IPS-20b (cell line): ENCODE results near the gene CHPF2.
A peak's percentile ranks its signal among the peaks of the same experiment; 100 is the strongest.

Experiments used
- H3K27ac ChIP-seq: one replicate; pipeline ENCODE4 v1.5.1; 2013; ENCODE audit warnings: low read length
- H3K27me3 ChIP-seq: 2 replicates; pipeline ENCODE4 v1.6.1; 2013; ENCODE audit warnings: mild to moderate bottlenecking, low read length, inconsistent platforms; ENCODE audit not compliant: insufficient read depth
- H3K36me3 ChIP-seq: 2 replicates; pipeline ENCODE4 v1.6.1; 2013; ENCODE audit warnings: low read depth, mild to moderate bottlenecking, inconsistent platforms, low read length, moderate library complexity; ENCODE audit not compliant: insufficient read depth
- H3K4me1 ChIP-seq: 2 replicates; pipeline ENCODE4 v1.6.1; 2013; ENCODE audit warnings: mild to moderate bottlenecking, control low read depth, inconsistent platforms, low read length, moderate library complexity; ENCODE audit not compliant: insufficient read depth
- H3K4me3 ChIP-seq: 2 replicates; pipeline ENCODE4 v1.5.1; 2013; ENCODE audit warnings: mild to moderate bottlenecking, low read length, inconsistent platforms
- H3K9ac ChIP-seq: 2 replicates; pipeline ENCODE4 v1.6.1; 2013; ENCODE audit warnings: low read depth, mild to moderate bottlenecking, inconsistent platforms, low read length, moderate library complexity
- H3K9me3 ChIP-seq: 2 replicates; pipeline ENCODE4 v1.6.1; 2013; ENCODE audit warnings: mild to moderate bottlenecking, low read depth, low read length, inconsistent platforms; ENCODE audit not compliant: insufficient read depth

The CHPF2 gene

GRCh38 chr7:151226875-151227782, 5.2 kb upstream of the CHPF2 start, which contains the start of gene ABCF2:
ABCF2 (minus strand) TSS chr7:151227205; CDS start chr7:151226458, 747 bp downstream.
- Histone ChIP-seq H3K27me3 (no peaks in the 10 kb centered on the region), H3K4me1 (peaks cover 13% of the 10 kb centered on the region), H3K4me3 (peak within 1 kb of the TSS; percentile 86), H3K9me3 (no peaks in the 10 kb centered on the region), H3K27ac (peak within 1 kb of the TSS; percentile 81), H3K9ac (peak within 1 kb of the TSS; percentile 92), H3K36me3 (peaks cover 36% of the 10 kb centered on the region)

GRCh38 chr7:151228024-151228866, 4.0 kb upstream of the CHPF2 start:
- peak overlapping the region; percentile 86 for H3K4me3 ChIP-seq
- H3K4me1 ChIP-seq: peaks cover 13% of the 10 kb centered on the region
- no peaks in the 10 kb centered on the region for H3K9me3 ChIP-seq
- H3K27ac ChIP-seq: peak overlapping the region; percentile 81
- no peaks in the 10 kb centered on the region for H3K27me3 ChIP-seq
- peak overlapping the region; percentile 80; the same call in 1 of the 2 replicates for H3K9ac ChIP-seq
- peaks cover 25% of the 10 kb centered on the region for H3K36me3 ChIP-seq

GRCh38 chr7:151229249-151229648, 3.0 kb upstream of the CHPF2 start:
- Histone ChIP-seq H3K27me3 (no peaks in the 10 kb centered on the region), H3K4me1 (peaks cover 13% of the 10 kb centered on the region), H3K9me3 (no peaks in the 10 kb centered on the region), H3K27ac (no peak overlapping the region), H3K36me3 (peaks cover 15% of the 10 kb centered on the region), H3K9ac (no peak overlapping the region), H3K4me3 (no peak overlapping the region)

DNA sequence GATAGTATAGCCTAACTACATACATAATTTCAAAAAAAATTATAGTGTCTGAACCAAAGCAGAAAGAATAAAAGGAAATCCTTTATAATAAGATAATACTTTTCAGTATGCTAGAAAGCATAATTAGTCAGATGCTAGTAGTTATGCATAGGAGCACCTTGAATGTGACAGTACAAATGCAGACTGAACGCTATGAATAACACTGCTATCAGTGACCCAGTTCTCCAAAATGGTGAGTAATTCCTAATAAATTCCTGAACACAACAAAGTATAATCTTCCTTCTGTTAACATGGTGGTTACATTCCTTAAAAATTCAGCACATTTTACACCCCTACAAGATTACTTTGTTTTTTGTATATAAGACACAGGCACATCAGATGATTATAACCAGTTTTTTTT, 1.2 kb upstream of the CHPF2 start:
- peaks cover 15% of the 10 kb centered on the region for H3K36me3 ChIP-seq
- no peak overlapping the region for H3K27ac ChIP-seq
- no peaks in the 10 kb centered on the region for H3K27me3 ChIP-seq
- no peak overlapping the region for H3K4me3 ChIP-seq
- peaks cover 7% of the 10 kb centered on the region for H3K4me1 ChIP-seq
- no peak overlapping the region for H3K9ac ChIP-seq
- no peaks in the 10 kb centered on the region for H3K9me3 ChIP-seq

- Histone ChIP-seq H3K36me3 (peaks cover 34% of the 10 kb centered on the region), H3K27me3 (no peaks in the 10 kb centered on the region), H3K4me1 (peaks cover 4% of the 10 kb centered on the region; the same call in 1 of the 2 replicates), H3K4me3 (peak overlapping the region; percentile 98), H3K27ac (peak overlapping the region; percentile 67), H3K9ac (peak overlapping the region; percentile 86), H3K9me3 (no peaks in the 10 kb centered on the region)
Measured at GRCh38 chr7:151232917-151233701, 826 bp downstream of the CHPF2 start.

GRCh38 chr7:151233804-151234203, 1.5 kb downstream of the CHPF2 start:
- Histone ChIP-seq H3K36me3 (peaks cover 34% of the 10 kb centered on the region), H3K27ac (no peak overlapping the region), H3K4me1 (no peaks in the 10 kb centered on the region), H3K9me3 (no peaks in the 10 kb centered on the region), H3K4me3 (peak overlapping the region; percentile 98; the same call in 1 of the 2 replicates), H3K27me3 (no peaks in the 10 kb centered on the region), H3K9ac (no peak overlapping the region; the same call in 1 of the 2 replicates)

DNA sequence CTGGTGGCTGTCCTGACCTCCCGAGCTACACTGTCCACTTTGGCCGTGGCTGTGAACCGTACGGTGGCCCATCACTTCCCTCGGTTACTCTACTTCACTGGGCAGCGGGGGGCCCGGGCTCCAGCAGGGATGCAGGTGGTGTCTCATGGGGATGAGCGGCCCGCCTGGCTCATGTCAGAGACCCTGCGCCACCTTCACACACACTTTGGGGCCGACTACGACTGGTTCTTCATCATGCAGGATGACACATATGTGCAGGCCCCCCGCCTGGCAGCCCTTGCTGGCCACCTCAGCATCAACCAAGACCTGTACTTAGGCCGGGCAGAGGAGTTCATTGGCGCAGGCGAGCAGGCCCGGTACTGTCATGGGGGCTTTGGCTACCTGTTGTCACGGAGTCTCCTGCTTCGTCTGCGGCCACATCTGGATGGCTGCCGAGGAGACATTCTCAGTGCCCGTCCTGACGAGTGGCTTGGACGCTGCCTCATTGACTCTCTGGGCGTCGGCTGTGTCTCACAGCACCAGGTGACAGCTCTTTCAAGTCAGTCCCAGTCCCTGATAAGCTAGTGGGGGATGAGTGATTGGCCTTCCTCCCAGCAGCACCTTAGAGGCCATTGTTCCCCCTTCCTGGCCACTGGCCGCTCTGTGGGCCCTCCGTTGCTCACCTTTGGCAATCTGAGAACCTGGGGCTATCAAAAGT, 3.0 kb downstream of the CHPF2 start:
- no peak overlapping the region for H3K27ac ChIP-seq
- no peak overlapping the region for H3K4me3 ChIP-seq
- H3K27me3 ChIP-seq: no peaks in the 10 kb centered on the region
- peaks cover 40% of the 10 kb centered on the region for H3K36me3 ChIP-seq
- H3K4me1 ChIP-seq: no peaks in the 10 kb centered on the region
- no peaks in the 10 kb centered on the region for H3K9me3 ChIP-seq
- H3K9ac ChIP-seq: no peak overlapping the region

DNA sequence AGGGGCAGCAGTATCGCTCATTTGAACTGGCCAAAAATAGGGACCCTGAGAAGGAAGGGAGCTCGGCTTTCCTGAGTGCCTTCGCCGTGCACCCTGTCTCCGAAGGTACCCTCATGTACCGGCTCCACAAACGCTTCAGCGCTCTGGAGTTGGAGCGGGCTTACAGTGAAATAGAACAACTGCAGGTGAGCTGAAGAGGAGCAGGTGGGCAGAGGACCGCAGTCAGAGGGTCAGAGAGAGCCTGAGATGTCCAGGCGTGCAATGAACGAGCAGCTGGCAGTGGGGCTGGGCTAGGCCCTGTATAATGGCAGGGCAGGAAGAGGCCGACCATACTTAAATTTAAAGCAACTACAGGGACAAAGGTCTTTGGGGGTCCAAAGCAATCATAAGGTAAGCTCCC, 4.1 kb downstream of the CHPF2 start:
- H3K36me3 ChIP-seq: peaks cover 40% of the 10 kb centered on the region
- no peak overlapping the region for H3K4me3 ChIP-seq
- H3K9ac ChIP-seq: no peak overlapping the region
- no peaks in the 10 kb centered on the region for H3K9me3 ChIP-seq
- no peaks in the 10 kb centered on the region for H3K27me3 ChIP-seq
- H3K27ac ChIP-seq: no peak overlapping the region
- H3K4me1 ChIP-seq: no peaks in the 10 kb centered on the region

DNA sequence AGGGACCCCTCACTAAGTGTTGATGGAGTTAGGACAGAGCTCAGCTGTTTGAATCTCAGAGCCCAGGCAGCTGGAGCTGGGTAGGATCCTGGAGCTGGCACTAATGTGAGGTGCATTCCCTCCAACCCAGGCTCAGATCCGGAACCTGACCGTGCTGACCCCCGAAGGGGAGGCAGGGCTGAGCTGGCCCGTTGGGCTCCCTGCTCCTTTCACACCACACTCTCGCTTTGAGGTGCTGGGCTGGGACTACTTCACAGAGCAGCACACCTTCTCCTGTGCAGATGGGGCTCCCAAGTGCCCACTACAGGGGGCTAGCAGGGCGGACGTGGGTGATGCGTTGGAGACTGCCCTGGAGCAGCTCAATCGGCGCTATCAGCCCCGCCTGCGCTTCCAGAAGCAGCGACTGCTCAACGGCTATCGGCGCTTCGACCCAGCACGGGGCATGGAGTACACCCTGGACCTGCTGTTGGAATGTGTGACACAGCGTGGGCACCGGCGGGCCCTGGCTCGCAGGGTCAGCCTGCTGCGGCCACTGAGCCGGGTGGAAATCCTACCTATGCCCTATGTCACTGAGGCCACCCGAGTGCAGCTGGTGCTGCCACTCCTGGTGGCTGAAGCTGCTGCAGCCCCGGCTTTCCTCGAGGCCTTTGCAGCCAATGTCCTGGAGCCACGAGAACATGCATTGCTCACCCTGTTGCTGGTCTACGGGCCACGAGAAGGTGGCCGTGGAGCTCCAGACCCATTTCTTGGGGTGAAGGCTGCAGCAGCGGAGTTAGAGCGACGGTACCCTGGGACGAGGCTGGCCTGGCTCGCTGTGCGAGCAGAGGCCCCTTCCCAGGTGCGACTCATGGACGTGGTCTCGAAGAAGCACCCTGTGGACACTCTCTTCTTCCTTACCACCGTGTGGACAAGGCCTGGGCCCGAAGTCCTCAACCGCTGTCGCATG, 5.2 kb downstream of the CHPF2 start:
- Histone ChIP-seq H3K4me3 (no peak overlapping the region), H3K9ac (no peak overlapping the region), H3K27me3 (peaks cover 7% of the 10 kb centered on the region; the same call in 1 of the 2 replicates), H3K4me1 (no peaks in the 10 kb centered on the region), H3K9me3 (no peaks in the 10 kb centered on the region), H3K36me3 (peaks cover 40% of the 10 kb centered on the region), H3K27ac (no peak overlapping the region)

- no peaks in the 10 kb centered on the region for H3K9me3 ChIP-seq
- H3K4me3 ChIP-seq: no peak overlapping the region
- H3K36me3 ChIP-seq: peaks cover 40% of the 10 kb centered on the region
- H3K27ac ChIP-seq: no peak overlapping the region
- H3K9ac ChIP-seq: no peak overlapping the region
- H3K4me1 ChIP-seq: no peaks in the 10 kb centered on the region
- H3K27me3 ChIP-seq: peaks cover 9% of the 10 kb centered on the region; the same call in 1 of the 2 replicates
Measured at GRCh38 chr7:151238190-151238810, 6.0 kb downstream of the CHPF2 start.
